Type B pancreatic cell (in vitro differentiated cells): Measurements from ENCODE around the gene TCEAL1. TPM values are rescaled to one million over a fixed set of nuclear protein-coding genes. Genes with fewer than 3 reads are reported as not detected.
"Not testable (repeated sequence)": the region's sequence is repeated elsewhere in the genome, so short reads cannot be mapped to it uniquely, and the experiment has no call there.

Experiments used
- DNase-seq: peaks from one replicate; pipeline ENCODE4 v3.0.0; 2021; ENCODE audit warnings: mixed read lengths; ENCODE audit not compliant: unreplicated experiment; ENCODE audit errors: extremely low spot score
- H3K27ac Mint-ChIP-seq: 2 replicates; pipeline ENCODE4 v1.8.0; 2021; ENCODE audit warnings: mild to moderate bottlenecking, mixed read lengths
- H3K27me3 Mint-ChIP-seq: 2 replicates; pipeline ENCODE4 v1.8.0; 2021; ENCODE audit warnings: mixed read lengths
- H3K36me3 Mint-ChIP-seq: 2 replicates; pipeline ENCODE4 v1.8.0; 2021; ENCODE audit warnings: mixed read lengths
- H3K4me1 Mint-ChIP-seq: one replicate; pipeline ENCODE4 v1.8.0; 2021; ENCODE audit warnings: mixed read lengths; ENCODE audit not compliant: unreplicated experiment
- H3K4me3 Mint-ChIP-seq: 2 replicates; pipeline ENCODE4 v1.8.0; 2021; ENCODE audit warnings: mild to moderate bottlenecking, mixed read lengths
- H3K9me3 Mint-ChIP-seq: 2 replicates; pipeline ENCODE4 v1.8.0; 2021; ENCODE audit warnings: mixed read lengths
- CTCF ChIP-seq: fragments of 200-600 bp; sonication (generic); conservative IDR thresholded peaks from 2 replicates; pipeline ENCODE4 v1.5.0; 2021; ENCODE audit warnings: antibody characterized with exemption, mild to moderate bottlenecking
- total RNA-seq: library from RNA; stranded (reverse); gene quantifications from 2 replicates; pipeline ENCODE4 v1.2.1, GENCODE V29; 2021; ENCODE audit warnings: low replicate concordance

Gene TCEAL1
- total RNA-seq, 1 donor from 2014 or later: 16.9 TPM

- Mint-ChIP-seq H3K27me3 (no peaks in the 10 kb centered on the region), H3K36me3 (no peaks in the 10 kb centered on the region), H3K4me3 (peak overlapping the region; percentile 87), H3K4me1 (peaks cover 5% of the 10 kb centered on the region), H3K27ac (peak overlapping the region; percentile 76), H3K9me3 (no peaks in the 10 kb centered on the region)
- peak; percentile 17 for TF ChIP-seq CTCF
- no peak for DNase-seq
These were observed 1.4 kb downstream of the TCEAL1 start for GRCh38 chrX:103630171-103630511.

DNA sequence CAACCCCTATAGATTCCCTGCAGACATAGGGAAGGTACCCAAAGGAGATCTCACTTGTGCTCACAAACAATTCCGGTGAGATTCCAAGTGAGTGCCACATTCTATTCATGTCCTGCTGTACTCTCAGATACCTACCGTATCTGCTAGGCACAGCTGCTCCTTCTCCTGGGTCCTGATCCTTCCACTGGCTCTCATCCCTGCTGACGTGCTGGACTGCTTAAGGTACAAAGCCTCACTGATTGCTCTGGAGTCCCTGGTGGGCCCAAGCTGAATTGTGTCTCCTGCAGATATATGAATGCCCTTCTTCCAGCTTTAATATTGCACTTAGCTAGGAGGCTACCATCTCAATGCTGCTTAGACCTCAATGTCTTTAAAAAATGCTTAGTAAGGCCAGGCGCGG lies 2.4 kb downstream of the TCEAL1 start:
- no peak for DNase-seq
- H3K4me3 Mint-ChIP-seq: no peak overlapping the region
- H3K9me3 Mint-ChIP-seq: no peaks in the 10 kb centered on the region

DNA sequence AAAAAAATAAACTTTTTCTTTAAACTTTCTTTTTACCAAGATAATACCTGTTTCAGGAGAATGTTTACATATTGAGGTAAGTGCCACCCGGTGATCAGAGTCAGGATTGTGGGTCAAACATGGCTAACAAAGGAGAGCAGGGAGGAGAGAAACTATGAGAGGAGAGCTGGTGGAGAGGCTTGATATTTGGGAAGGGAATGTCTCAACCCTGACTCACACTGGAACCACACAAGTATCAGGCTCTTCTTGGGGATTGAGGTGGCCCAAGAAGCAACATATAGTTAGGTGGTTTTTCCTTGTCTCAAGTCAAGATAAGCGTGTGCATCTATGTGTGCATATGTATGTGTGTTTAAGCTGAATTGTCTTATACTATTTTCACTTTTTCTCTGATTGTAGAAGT lies 6.7 kb downstream of the TCEAL1 start:
- no peak overlapping the region for H3K27ac Mint-ChIP-seq
- no peaks in the 10 kb centered on the region for H3K4me1 Mint-ChIP-seq
- DNase-seq: no peak
- no peaks in the 10 kb centered on the region for H3K27me3 Mint-ChIP-seq
- H3K4me3 Mint-ChIP-seq: no peak overlapping the region
- H3K9me3 Mint-ChIP-seq: no peaks in the 10 kb centered on the region
- TF ChIP-seq CTCF: no peak
- no peaks in the 10 kb centered on the region for H3K36me3 Mint-ChIP-seq

More for the DNA sequence above, 2.4 kb downstream of the TCEAL1 start:
- H3K27ac Mint-ChIP-seq: no peak overlapping the region
- H3K27me3 Mint-ChIP-seq: no peaks in the 10 kb centered on the region
- TF ChIP-seq CTCF: no peak
- H3K4me1 Mint-ChIP-seq: peaks cover 5% of the 10 kb centered on the region
- no peaks in the 10 kb centered on the region for H3K36me3 Mint-ChIP-seq

- Mint-ChIP-seq H3K4me3 (no peak overlapping the region), H3K27ac (no peak overlapping the region), H3K4me1 (no peaks in the 10 kb centered on the region), H3K27me3 (no peaks in the 10 kb centered on the region), H3K36me3 (no peaks in the 10 kb centered on the region), H3K9me3 (no peaks in the 10 kb centered on the region)
- no peak for DNase-seq
- no peak for TF ChIP-seq CTCF
These were observed 9.0 kb downstream of the TCEAL1 start for GRCh38 chrX:103637604-103638338.

DNA sequence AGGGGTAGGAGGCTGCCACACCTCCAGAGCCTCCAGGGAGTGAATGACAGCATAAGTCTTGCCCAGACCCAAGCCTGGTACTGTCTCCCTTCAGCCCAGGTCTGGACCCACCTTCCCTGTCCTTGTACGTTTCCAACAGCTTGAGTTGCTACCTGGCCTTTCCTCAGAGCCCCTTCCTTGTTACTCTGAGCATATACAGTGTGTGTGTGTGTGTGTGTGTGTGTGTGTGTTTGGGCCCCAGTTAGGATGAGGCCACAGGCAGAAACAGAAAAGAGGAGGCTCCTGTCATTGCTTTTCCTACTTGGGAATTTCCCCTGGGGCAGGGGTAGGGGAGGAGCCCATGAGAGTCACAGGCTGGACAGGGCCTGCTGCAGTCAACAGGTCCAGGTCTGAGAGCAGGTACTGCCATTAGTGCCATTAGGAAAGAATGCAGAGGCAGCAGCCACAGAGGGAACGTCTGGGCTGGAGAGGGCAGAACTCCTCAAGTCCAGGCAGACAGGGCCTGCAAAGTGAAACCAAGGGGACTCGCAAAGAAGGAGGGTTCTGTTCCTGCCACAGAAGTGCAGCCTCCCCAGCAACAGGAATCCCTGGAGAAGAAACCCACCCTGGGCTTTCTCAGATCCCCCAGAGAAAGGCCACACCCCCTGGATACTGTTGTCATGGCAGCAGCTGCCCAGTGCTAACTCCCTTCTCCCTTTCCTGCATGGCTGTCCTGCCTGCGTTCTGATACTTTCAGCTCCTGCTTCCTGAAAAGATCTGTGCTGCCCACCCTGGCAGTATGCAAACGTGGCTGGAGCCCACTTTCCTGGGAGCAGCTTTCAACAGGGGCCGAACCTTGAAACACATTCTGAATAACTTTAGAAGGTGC lies 9.9 kb downstream of the TCEAL1 start:
- H3K27ac Mint-ChIP-seq, H3K27me3 Mint-ChIP-seq, H3K36me3 Mint-ChIP-seq, H3K4me1 Mint-ChIP-seq, H3K4me3 Mint-ChIP-seq, DNase-seq, H3K9me3 Mint-ChIP-seq: not testable (repeated sequence)
